Endothelial cell (in vitro differentiated cells): ENCODE results near the gene ADRA2B. TPM values are rescaled to one million over a fixed set of nuclear protein-coding genes. Genes with fewer than 3 reads are reported as not detected.

ENCODE experiments used
- DNase-seq: peaks from one replicate; pipeline ENCODE4 v3.0.0; 2021; ENCODE audit warnings: low spot score
- H3K27ac Mint-ChIP-seq: one replicate; pipeline ENCODE4 v1.8.0; 2021; ENCODE audit warnings: mixed read lengths, inconsistent platforms; ENCODE audit not compliant: unreplicated experiment
- H3K27me3 Mint-ChIP-seq: one replicate; pipeline ENCODE4 v1.8.0; 2021; ENCODE audit warnings: mild to moderate bottlenecking, moderate library complexity, mixed read lengths, inconsistent platforms; ENCODE audit not compliant: unreplicated experiment
- H3K36me3 Mint-ChIP-seq: one replicate; pipeline ENCODE4 v1.8.0; 2021; ENCODE audit warnings: mild to moderate bottlenecking, low read depth, mixed read lengths, inconsistent platforms; ENCODE audit not compliant: unreplicated experiment
- H3K4me1 Mint-ChIP-seq: one replicate; pipeline ENCODE4 v1.8.0; 2021; ENCODE audit warnings: mild to moderate bottlenecking, mixed read lengths, inconsistent platforms; ENCODE audit not compliant: unreplicated experiment
- H3K4me3 Mint-ChIP-seq: one replicate; pipeline ENCODE4 v1.8.0; 2021; ENCODE audit warnings: mild to moderate bottlenecking, mixed read lengths, inconsistent platforms; ENCODE audit not compliant: unreplicated experiment
- H3K9me3 Mint-ChIP-seq: one replicate; pipeline ENCODE4 v1.8.0; 2021; ENCODE audit warnings: mixed read lengths, inconsistent platforms; ENCODE audit not compliant: unreplicated experiment
- total RNA-seq: library from RNA; stranded (reverse); fragmentation: NEBNext Ultra II Directional; extraction: Animal tissue kit (Norgen Biotek cat#: 25700); gene quantifications from one replicate; pipeline ENCODE4 v1.2.1, GENCODE V29; 2021; ENCODE audit not compliant: unreplicated experiment
- TF ChIP-seq, protein P1 (sequence below): fragments of 200-600 bp; sonication (generic); IDR thresholded peaks from one replicate; pipeline ENCODE4 v1.5.0; 2021; ENCODE audit warnings: antibody characterized with exemption; ENCODE audit not compliant: unreplicated experiment

Gene ADRA2B
- total RNA-seq, 1 donor from 2014 or later: 0.46 TPM

DNA sequence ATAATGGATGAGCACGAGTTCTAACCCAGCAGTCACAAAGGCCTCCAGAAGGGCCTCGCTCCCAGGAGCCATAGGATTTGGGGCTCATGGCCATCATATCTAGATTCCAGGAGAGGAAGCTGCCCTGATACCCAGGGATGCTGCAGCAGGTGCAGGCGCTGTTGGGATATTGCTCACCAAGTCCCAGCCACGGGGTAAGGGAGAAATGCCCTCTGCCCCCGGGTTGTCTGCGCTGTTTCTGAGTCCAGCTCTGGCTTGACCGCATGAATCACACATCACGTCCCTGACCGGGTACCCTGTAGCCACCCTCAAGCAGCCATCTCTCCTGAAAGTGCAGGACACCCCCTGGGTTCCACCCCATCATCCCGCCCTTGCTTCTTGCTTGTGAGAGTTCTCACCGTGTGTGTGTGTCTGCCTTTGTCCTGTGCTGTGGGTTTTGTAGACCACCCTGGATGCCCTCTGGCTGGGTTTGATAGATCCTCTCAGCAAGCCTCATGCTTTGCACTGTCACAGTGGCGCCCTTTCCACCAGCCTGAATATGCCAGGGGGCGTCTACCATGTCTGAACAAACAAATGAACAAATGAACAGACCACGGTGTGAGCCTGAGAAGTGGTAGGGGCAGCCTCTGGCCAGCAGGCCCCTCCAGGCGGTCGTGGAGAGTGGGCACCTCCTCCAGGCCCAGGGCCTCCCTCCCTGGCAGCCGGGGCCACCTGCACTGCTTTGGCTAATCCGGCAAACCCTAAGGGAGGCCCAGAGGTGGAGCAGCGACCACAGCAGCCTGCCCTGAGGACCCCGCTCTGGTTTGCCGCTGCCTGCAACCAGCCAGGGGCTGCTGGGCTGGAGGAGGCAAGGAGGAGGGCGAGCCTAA is 32.1 kb downstream of the ADRA2B start:
- no peak for DNase-seq
- H3K4me3 Mint-ChIP-seq: no peak overlapping the region
- H3K4me1 Mint-ChIP-seq: no peaks in the 10 kb centered on the region
- H3K36me3 Mint-ChIP-seq: no peaks in the 10 kb centered on the region
- H3K27me3 Mint-ChIP-seq: peaks cover 3% of the 10 kb centered on the region
- no peak overlapping the region for H3K27ac Mint-ChIP-seq
- TF ChIP-seq, protein P1, sequence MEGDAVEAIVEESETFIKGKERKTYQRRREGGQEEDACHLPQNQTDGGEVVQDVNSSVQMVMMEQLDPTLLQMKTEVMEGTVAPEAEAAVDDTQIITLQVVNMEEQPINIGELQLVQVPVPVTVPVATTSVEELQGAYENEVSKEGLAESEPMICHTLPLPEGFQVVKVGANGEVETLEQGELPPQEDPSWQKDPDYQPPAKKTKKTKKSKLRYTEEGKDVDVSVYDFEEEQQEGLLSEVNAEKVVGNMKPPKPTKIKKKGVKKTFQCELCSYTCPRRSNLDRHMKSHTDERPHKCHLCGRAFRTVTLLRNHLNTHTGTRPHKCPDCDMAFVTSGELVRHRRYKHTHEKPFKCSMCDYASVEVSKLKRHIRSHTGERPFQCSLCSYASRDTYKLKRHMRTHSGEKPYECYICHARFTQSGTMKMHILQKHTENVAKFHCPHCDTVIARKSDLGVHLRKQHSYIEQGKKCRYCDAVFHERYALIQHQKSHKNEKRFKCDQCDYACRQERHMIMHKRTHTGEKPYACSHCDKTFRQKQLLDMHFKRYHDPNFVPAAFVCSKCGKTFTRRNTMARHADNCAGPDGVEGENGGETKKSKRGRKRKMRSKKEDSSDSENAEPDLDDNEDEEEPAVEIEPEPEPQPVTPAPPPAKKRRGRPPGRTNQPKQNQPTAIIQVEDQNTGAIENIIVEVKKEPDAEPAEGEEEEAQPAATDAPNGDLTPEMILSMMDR: no peak
- no peaks in the 10 kb centered on the region for H3K9me3 Mint-ChIP-seq

DNA sequence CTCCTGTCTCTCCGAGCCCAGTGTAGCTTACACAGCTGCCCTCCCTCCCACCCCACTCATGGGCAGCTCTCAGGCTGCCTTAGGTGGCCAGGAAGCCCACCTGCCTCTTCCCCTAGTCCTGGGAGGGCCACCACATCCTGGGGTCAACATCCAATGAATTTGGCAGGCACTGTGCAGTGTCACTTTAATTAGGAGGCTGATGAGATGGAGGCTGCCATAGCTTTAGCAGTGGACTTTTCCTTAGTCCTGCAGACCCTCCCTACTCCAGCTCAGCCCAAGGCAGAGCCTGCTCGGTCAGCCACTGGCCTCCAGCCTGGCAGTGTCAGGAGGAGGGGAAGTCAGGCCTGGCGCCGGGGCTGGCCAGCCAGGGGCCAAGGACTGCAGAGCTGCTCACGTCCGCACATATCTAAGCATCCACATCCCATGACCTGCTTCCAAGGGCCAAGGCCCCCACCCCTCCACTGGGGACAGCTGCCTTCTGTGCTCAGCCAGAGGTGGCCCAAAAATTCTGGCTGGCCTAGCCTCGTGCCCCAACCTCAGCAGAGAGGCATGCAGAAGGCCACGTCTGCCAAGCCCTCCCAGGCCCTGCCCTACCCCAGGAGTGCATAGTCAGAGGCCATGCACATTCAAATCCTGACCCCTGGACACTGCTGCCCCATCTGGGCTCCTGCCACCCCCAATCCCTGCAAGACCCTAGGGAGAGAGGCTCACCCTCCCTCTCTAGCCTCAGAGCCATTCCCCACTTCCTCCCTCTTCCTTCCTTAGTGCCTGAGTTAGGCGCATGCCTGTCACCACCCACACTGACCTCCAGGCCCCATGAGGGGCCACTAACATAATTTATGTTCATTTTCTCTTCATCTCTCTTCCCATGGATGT is 33.1 kb downstream of the ADRA2B start:
- H3K4me1 Mint-ChIP-seq: no peaks in the 10 kb centered on the region
- no peak overlapping the region for H3K27ac Mint-ChIP-seq
- no peak for DNase-seq
- no peaks in the 10 kb centered on the region for H3K9me3 Mint-ChIP-seq
- peaks cover 5% of the 10 kb centered on the region for H3K27me3 Mint-ChIP-seq
- H3K36me3 Mint-ChIP-seq: no peaks in the 10 kb centered on the region
- TF ChIP-seq, protein P1: no peak
- no peak overlapping the region for H3K4me3 Mint-ChIP-seq

DNA sequence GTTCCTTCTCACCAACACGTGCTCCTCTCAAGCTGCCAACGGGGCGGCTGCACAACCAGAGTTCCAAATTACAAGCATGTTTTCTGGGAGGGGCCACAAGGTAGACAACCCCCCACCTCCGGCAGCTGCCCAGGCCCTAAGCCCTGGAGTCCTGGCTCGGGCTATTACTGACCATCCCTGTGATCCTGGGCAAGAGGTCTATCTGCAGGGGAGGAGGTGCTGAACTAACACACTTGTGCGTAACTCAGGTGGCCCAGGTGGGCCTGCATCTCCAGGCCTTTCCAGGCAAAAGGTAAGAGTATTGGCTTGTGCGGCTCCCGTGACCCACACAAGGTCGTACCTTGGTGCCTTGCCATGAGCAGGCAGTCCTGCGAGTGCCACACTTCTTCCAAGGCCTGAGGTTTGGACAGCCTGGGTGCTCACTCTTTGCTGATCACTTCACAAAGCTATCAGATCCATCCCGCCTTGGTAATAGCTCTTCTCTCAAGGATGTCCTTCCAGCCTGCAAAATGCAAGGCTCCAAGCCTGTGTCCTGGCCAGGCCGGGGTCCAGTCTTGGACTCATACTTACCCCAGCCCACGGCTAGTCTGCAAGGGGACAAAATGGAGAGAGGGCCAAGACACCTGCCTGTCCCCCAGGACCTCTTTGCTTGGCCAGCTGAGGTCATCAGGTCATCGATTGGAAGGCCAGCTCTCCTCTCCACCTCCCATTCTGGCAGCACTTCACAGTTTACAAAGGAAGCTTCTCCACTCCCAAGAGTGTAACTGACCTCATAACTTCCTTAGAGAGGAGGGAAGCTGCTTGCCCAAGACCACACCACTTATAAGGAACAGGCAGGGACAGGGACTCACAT is 33.9 kb downstream of the ADRA2B start:
- H3K9me3 Mint-ChIP-seq: no peaks in the 10 kb centered on the region
- no peak for DNase-seq
- H3K27me3 Mint-ChIP-seq: peaks cover 5% of the 10 kb centered on the region
- H3K36me3 Mint-ChIP-seq: no peaks in the 10 kb centered on the region
- no peak overlapping the region for H3K27ac Mint-ChIP-seq
- no peak overlapping the region for H3K4me3 Mint-ChIP-seq
- H3K4me1 Mint-ChIP-seq: no peaks in the 10 kb centered on the region
- TF ChIP-seq, protein P1: no peak

DNA sequence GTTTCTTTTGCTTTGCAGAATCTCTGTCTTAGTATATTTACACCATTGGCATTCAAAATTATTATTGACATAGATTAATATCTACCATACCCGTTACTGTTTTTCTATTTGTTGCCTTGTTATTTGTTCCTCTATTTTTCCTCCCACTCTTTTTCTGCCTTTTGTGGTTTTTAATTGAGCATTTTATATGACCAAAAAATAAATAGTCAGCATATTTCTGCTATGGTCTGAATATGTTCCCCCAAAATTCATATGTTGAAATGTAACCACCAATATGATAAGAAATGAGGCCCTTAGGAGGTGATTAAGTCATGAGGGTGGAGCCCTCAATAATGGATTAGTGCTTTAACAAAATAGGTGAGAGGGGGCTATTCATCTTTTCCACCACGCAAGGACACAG is 35.3 kb downstream of the ADRA2B start:
- Mint-ChIP-seq H3K27me3 (peaks cover 5% of the 10 kb centered on the region), H3K4me1 (no peaks in the 10 kb centered on the region), H3K27ac (no peak overlapping the region), H3K4me3 (no peak overlapping the region), H3K36me3 (no peaks in the 10 kb centered on the region), H3K9me3 (no peaks in the 10 kb centered on the region)
- DNase-seq: no peak
- TF ChIP-seq, protein P1: no peak
